CD14-positive monocyte (primary cell): ENCODE results near the gene RNFT2. TPM values are rescaled to one million over a fixed set of nuclear protein-coding genes. Genes with fewer than 3 reads are reported as not detected.

Source experiments
- DNase-seq, 3 donors: peaks; one replicate each; pipeline ENCODE4 v3.0.0-alpha.2; 2011 to 2022
- H2AFZ ChIP-seq: 2 replicates; pipeline ENCODE4 v1.6.0; 2012; ENCODE audit warnings: mild to moderate bottlenecking, low read depth, low read length, inconsistent platforms; ENCODE audit not compliant: insufficient read depth, poor library complexity, severe bottlenecking
- H3K27ac ChIP-seq, 2 donors: 1 replicate in 1 of 2; 2 replicates in 1 of 2; pipeline ENCODE4 v1.5.1; 2012 to 2013; ENCODE audit warnings: low read length in 2 of 2, control low read depth in 1 of 2, inconsistent platforms in 1 of 2, low read depth in 1 of 2, mild to moderate bottlenecking in 1 of 2
- H3K27me3 ChIP-seq, 2 donors: one replicate each; pipeline versions ENCODE4 v1.6.0 to v1.6.1; 2011 to 2013; ENCODE audit warnings: low read length in 2 of 2; ENCODE audit not compliant: control insufficient read depth in 2 of 2, insufficient read depth in 2 of 2
- H3K36me3 ChIP-seq, 2 donors: replicated peaks in 1 of 2; 1 replicate in 1 of 2; 2 replicates in 1 of 2; pipeline versions ENCODE4 v1.5.1 to v1.6.1; 2012 to 2013; ENCODE audit warnings: low read length in 2 of 2, control low read depth in 1 of 2, inconsistent platforms in 1 of 2, mild to moderate bottlenecking in 1 of 2; ENCODE audit not compliant: insufficient read depth in 2 of 2, control insufficient read depth in 1 of 2
- H3K4me1 ChIP-seq, 2 donors: 1 replicate in 1 of 2; 2 replicates in 1 of 2; pipeline versions ENCODE4 v1.5.1 to v1.6.1; 2012 to 2013; ENCODE audit warnings: low read length in 2 of 2, control low read depth in 1 of 2, inconsistent platforms in 1 of 2, mild to moderate bottlenecking in 1 of 2, moderate library complexity in 1 of 2; ENCODE audit not compliant: insufficient read depth in 2 of 2, control insufficient read depth in 1 of 2
- H3K4me2 ChIP-seq: replicated peaks from 2 replicates; pipeline ENCODE3; 2012; ENCODE audit warnings: low read length, moderate library complexity, mild to moderate bottlenecking; ENCODE audit not compliant: poor library complexity, severe bottlenecking; ENCODE audit errors: extremely low read depth
- H3K4me3 ChIP-seq, 3 experiments: fragments of 200-600 bp in 1 of 3; sonication (generic) in 1 of 3; replicated peaks in 1 of 3; 1 replicate in 2 of 3; 2 replicates in 1 of 3; pipeline ENCODE4 v1.5.1; 2011 to 2013; ENCODE audit warnings: low read length in 3 of 3, mild to moderate bottlenecking in 3 of 3, control low read depth in 2 of 3, low read depth in 2 of 3, inconsistent platforms in 1 of 3, moderate library complexity in 1 of 3
- H3K79me2 ChIP-seq: 2 replicates; pipeline ENCODE4 v1.6.0; 2012; ENCODE audit warnings: mild to moderate bottlenecking, control low read depth, inconsistent platforms, low read length, moderate library complexity; ENCODE audit not compliant: insufficient read depth
- H3K9ac ChIP-seq: 2 replicates; pipeline ENCODE4 v1.6.0; 2017; ENCODE audit warnings: low read length, mild to moderate bottlenecking; ENCODE audit not compliant: insufficient read depth, poor library complexity, severe bottlenecking
- H3K9me3 ChIP-seq, 2 donors: replicated peaks in 1 of 2; 1 replicate in 1 of 2; 2 replicates in 1 of 2; pipeline versions ENCODE4 v1.5.1 to v1.6.1; 2012 to 2013; ENCODE audit warnings: low read length in 2 of 2, control low read depth in 1 of 2; ENCODE audit not compliant: control insufficient read depth in 1 of 2, insufficient read depth in 1 of 2
- H4K20me1 ChIP-seq: 2 replicates; pipeline ENCODE4 v1.6.0; 2012; ENCODE audit warnings: mild to moderate bottlenecking, low read length, control low read depth, moderate library complexity; ENCODE audit not compliant: insufficient read depth
- H3K27ac Mint-ChIP-seq, 7 donors: one replicate each; pipeline ENCODE4 v1.8.0; 2020; ENCODE audit warnings: mild to moderate bottlenecking in 7 of 7, mixed read lengths in 7 of 7, moderate library complexity in 6 of 7, inconsistent platforms in 2 of 7
- H3K27me3 Mint-ChIP-seq, 3 donors: one replicate each; pipeline ENCODE4 v1.8.0; 2021 to 2022; ENCODE audit warnings: low read depth in 3 of 3, mild to moderate bottlenecking in 3 of 3, mixed read lengths in 3 of 3, moderate library complexity in 3 of 3, inconsistent platforms in 1 of 3
- H3K36me3 Mint-ChIP-seq, 2 donors: one replicate each; pipeline ENCODE4 v1.8.0; 2020; ENCODE audit warnings: mixed read lengths in 2 of 2, inconsistent platforms in 1 of 2, mild to moderate bottlenecking in 1 of 2
- H3K4me1 Mint-ChIP-seq: one replicate; pipeline ENCODE4 v1.8.0; 2020; ENCODE audit warnings: mild to moderate bottlenecking, mixed read lengths
- H3K4me3 Mint-ChIP-seq, 2 donors: one replicate each; pipeline ENCODE4 v1.8.0; 2020; ENCODE audit warnings: mild to moderate bottlenecking in 2 of 2, mixed read lengths in 2 of 2, moderate library complexity in 1 of 2
- H3K9me3 Mint-ChIP-seq, 7 donors: one replicate each; pipeline ENCODE4 v1.8.0; 2020 to 2022; ENCODE audit warnings: mixed read lengths in 7 of 7, mild to moderate bottlenecking in 6 of 7, moderate library complexity in 6 of 7, inconsistent platforms in 2 of 7
- WGBS: methylation state at CpG from one replicate; pipeline ENCODE4 v1.1.5; 2013; ENCODE audit warnings: missing lambda C conversion rate; ENCODE audit not compliant: insufficient coverage; 5-methylcytosine and 5-hydroxymethylcytosine counted together
- intact Hi-C, 2 donors: fragments of 100-400 bp; cut with micrococcal nuclease; formaldehyde crosslinking; loops; one replicate each; pipeline versions ENCODE4 v1.15.0 to v1.15.1; 2023
- polyA plus RNA-seq, 3 donors: library from polyadenylated mRNA; depleted of rRNA in 1 of 3; unstranded in 2 of 3; stranded (reverse) in 1 of 3; fragments of 300-500 nt in 2 of 3; fragments of >200 nt in 1 of 3; fragmentation: Illumina TruSeq in 2 of 3; gene quantifications; 1 replicate in 2 of 3; 2 replicates in 1 of 3; pipeline ENCODE4 v1.2.3, GENCODE V29; 2012 to 2021
- TF ChIP-seq, protein P1 (sequence below): fragments of 200-600 bp; IDR thresholded peaks from one replicate; pipeline ENCODE4 v1.8.0; 2022; ENCODE audit warnings: antibody characterized with exemption, mild to moderate bottlenecking

The RNFT2 gene
- polyA plus RNA-seq, 3 donors = 0.05 TPM; not detected in 2

DNA sequence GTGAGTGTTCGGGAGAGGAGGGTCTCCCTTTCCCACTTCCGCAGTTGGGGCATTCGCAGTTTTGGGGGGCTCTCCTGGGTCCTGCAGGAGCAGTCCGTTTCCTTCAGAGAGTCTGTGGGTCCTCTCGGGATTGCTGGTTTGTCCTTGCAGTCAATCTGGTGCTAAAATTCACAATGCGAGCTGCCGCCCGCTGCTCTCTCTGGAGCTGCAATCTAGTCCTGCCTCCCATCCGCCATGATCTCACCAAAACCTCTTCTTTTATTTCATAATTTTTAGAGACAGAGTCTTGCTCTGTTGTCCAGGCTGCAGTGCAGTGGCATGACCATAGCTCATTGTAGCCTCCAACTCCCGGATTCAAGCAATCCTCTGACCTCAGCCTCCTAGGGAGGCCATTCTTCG, 22.5 kb downstream of the RNFT2 start:
- H3K4me3 Mint-ChIP-seq = no peak overlapping the region
- intact Hi-C loops = no loop called here
- H3K9me3 ChIP-seq = no peaks in the 10 kb centered on the region
- no peaks in the 10 kb centered on the region for H3K4me1 ChIP-seq
- H3K4me1 Mint-ChIP-seq = peaks cover 5% of the 10 kb centered on the region
- no peak overlapping the region for H2AFZ ChIP-seq
- H3K9ac ChIP-seq = no peak overlapping the region
- peaks cover 0 to 2% (median 0%) of the 10 kb centered on the region in 7 donors for H3K9me3 Mint-ChIP-seq
- no peaks in the 10 kb centered on the region for H3K36me3 Mint-ChIP-seq
- no peak overlapping the region for H3K27ac Mint-ChIP-seq
- no peak overlapping the region for H3K4me2 ChIP-seq
- peaks cover 0 to 2% of the 10 kb centered on the region in 2 donors for H3K27me3 ChIP-seq
- TF ChIP-seq, protein P1, sequence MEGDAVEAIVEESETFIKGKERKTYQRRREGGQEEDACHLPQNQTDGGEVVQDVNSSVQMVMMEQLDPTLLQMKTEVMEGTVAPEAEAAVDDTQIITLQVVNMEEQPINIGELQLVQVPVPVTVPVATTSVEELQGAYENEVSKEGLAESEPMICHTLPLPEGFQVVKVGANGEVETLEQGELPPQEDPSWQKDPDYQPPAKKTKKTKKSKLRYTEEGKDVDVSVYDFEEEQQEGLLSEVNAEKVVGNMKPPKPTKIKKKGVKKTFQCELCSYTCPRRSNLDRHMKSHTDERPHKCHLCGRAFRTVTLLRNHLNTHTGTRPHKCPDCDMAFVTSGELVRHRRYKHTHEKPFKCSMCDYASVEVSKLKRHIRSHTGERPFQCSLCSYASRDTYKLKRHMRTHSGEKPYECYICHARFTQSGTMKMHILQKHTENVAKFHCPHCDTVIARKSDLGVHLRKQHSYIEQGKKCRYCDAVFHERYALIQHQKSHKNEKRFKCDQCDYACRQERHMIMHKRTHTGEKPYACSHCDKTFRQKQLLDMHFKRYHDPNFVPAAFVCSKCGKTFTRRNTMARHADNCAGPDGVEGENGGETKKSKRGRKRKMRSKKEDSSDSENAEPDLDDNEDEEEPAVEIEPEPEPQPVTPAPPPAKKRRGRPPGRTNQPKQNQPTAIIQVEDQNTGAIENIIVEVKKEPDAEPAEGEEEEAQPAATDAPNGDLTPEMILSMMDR = no peak
- DNase-seq = no peak
- H3K79me2 ChIP-seq = no peaks in the 10 kb centered on the region
- H3K27me3 Mint-ChIP-seq = peaks cover 5 to 14% (median 12%) of the 10 kb centered on the region in 3 donors
- H3K27ac ChIP-seq = no peak overlapping the region
- 94% methylated on average over 10 of the region's 11 CpGs for WGBS
- no peaks in the 10 kb centered on the region for H4K20me1 ChIP-seq
- H3K36me3 ChIP-seq = no peaks in the 10 kb centered on the region
- H3K4me3 ChIP-seq = no peak overlapping the region

DNA sequence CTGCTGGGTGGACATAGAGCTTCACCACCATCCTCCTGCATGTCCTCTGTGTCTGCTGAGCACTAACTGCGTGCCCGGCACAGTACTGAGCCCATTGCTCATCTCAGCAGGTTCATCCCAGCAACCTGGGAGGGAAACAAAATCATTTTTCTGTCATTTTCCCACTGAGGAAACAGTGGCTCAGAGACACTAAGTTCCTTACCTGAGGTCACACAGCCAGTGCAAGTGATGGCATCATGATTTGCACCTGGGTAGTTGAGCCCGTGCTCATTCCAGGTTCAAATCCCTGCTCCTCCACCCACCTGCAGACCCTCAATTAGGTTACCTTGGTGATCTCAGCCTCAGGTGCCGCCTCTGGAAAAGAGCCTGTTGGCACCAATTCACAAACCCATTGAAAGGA, 23.4 kb downstream of the RNFT2 start:
- H3K9ac ChIP-seq = no peak overlapping the region
- Mint-ChIP-seq H3K36me3 (no peaks in the 10 kb centered on the region), H3K27ac (no peak overlapping the region)

More for the DNA sequence above, 23.4 kb downstream of the RNFT2 start:
- WGBS = 95% methylated on average over 3 of the region's 4 CpGs
- peaks cover 0 to 2% (median 0%) of the 10 kb centered on the region in 7 donors for H3K9me3 Mint-ChIP-seq
- Histone ChIP-seq H3K9me3 (no peaks in the 10 kb centered on the region), H4K20me1 (no peaks in the 10 kb centered on the region), H3K4me1 (no peaks in the 10 kb centered on the region), H3K27me3 (peaks cover 0 to 2% of the 10 kb centered on the region in 2 donors), H3K79me2 (no peaks in the 10 kb centered on the region), H2AFZ (no peak overlapping the region), H3K4me2 (no peak overlapping the region), H3K27ac (no peak overlapping the region), H3K36me3 (no peaks in the 10 kb centered on the region), H3K4me3 (no peak overlapping the region)
- intact Hi-C loops = no loop called here
- peaks cover 5% of the 10 kb centered on the region for H3K4me1 Mint-ChIP-seq
- DNase-seq = no peak
- H3K27me3 Mint-ChIP-seq = peaks cover 5 to 13% (median 12%) of the 10 kb centered on the region in 3 donors
- TF ChIP-seq, protein P1 = no peak
- no peak overlapping the region for H3K4me3 Mint-ChIP-seq
